ENCODE data around the gene UQCRC2.
"Not testable (repeated sequence)": the region's sequence is repeated elsewhere in the genome, so short reads cannot be mapped to it uniquely, and the experiment has no call there.

UQCRC2 gene

GRCh38 chr16:21952793-21953540, at the start of gene UQCRC2:
TSS of gene UQCRC2 (plus strand) at chr16:21953361. CDS start at chr16:21953424, 63 bp downstream.
- peak; percentile 88 for DNase-seq (ENCODE audit: low read depth)
- H3K4me3 ChIP-seq (ENCODE audit: low read depth, low read length): peak within 1 kb of the TSS; percentile 100
- TF ChIP-seq CTCF (IDR thresholded peaks at IDR 0.05; ENCODE audit: control insufficient read depth, extremely low read depth, insufficient read depth): no peak

- H3K4me3 ChIP-seq (ENCODE audit: low read depth, low read length): not testable (repeated sequence)
Measured at GRCh38 chr16:21932650-21933049, 20.5 kb upstream of the UQCRC2 start.

GRCh38 chr16:21933316-21933715, 19.8 kb upstream of the UQCRC2 start:
- not testable (repeated sequence) for DNase-seq (ENCODE audit: low read depth); H3K4me3 ChIP-seq (ENCODE audit: low read depth, low read length)

More at GRCh38 chr16:21932650-21933049, 20.5 kb upstream of the UQCRC2 start:
- not testable (repeated sequence) for DNase-seq (ENCODE audit: low read depth)

GRCh38 chr16:21933790-21934189, 19.4 kb upstream of the UQCRC2 start:
- H3K4me3 ChIP-seq (ENCODE audit: low read depth, low read length): not testable (repeated sequence)

GRCh38 chr16:21936216-21936615, 16.9 kb upstream of the UQCRC2 start:
- H3K4me3 ChIP-seq (ENCODE audit: low read depth, low read length); DNase-seq (ENCODE audit: low read depth): not testable (repeated sequence)

More at GRCh38 chr16:21933790-21934189, 19.4 kb upstream of the UQCRC2 start:
- DNase-seq (ENCODE audit: low read depth): not testable (repeated sequence)

- TF ChIP-seq CTCF (IDR thresholded peaks at IDR 0.05; ENCODE audit: control insufficient read depth, extremely low read depth, insufficient read depth): no peak
- H3K4me3 ChIP-seq (ENCODE audit: low read depth, low read length): no peak overlapping the region
- no peak for DNase-seq (ENCODE audit: low read depth)
Measured at GRCh38 chr16:21937336-21937829, 15.8 kb upstream of the UQCRC2 start.

- no peak for DNase-seq (ENCODE audit: low read depth)
- no peak overlapping the region for H3K4me3 ChIP-seq (ENCODE audit: low read depth, low read length)
- TF ChIP-seq CTCF (IDR thresholded peaks at IDR 0.05; ENCODE audit: control insufficient read depth, extremely low read depth, insufficient read depth): no peak
Measured at GRCh38 chr16:21940570-21940969, 12.6 kb upstream of the UQCRC2 start.

GRCh38 chr16:21943571-21943970, 9.6 kb upstream of the UQCRC2 start:
- DNase-seq (ENCODE audit: low read depth): no peak
- TF ChIP-seq CTCF (IDR thresholded peaks at IDR 0.05; ENCODE audit: control insufficient read depth, extremely low read depth, insufficient read depth): no peak
- H3K4me3 ChIP-seq (ENCODE audit: low read depth, low read length): no peak overlapping the region

GRCh38 chr16:21946889-21947635, 6.1 kb upstream of the UQCRC2 start:
- DNase-seq (ENCODE audit: low read depth): no peak
- TF ChIP-seq CTCF (IDR thresholded peaks at IDR 0.05; ENCODE audit: control insufficient read depth, extremely low read depth, insufficient read depth): no peak
- H3K4me3 ChIP-seq (ENCODE audit: low read depth, low read length): no peak overlapping the region

Data from LNCaP clone FGC (cell line).